Osteoblast (primary cell): ENCODE results near the gene PPP1R3G. TPM values are rescaled to one million over a fixed set of nuclear protein-coding genes. Genes with fewer than 3 reads are reported as not detected.
A peak's percentile ranks its signal among the peaks of the same experiment; 100 is the strongest.

Experiments
- DNase-seq: peaks from one replicate; pipeline ENCODE4 v3.0.0; 2011; ENCODE audit warnings: low spot score, mixed read lengths; ENCODE audit not compliant: insufficient read length; ENCODE audit errors: missing footprints
- H2AFZ ChIP-seq: 2 replicates; pipeline ENCODE4 v1.6.0; 2011; ENCODE audit warnings: mild to moderate bottlenecking, low read length
- H3K27ac ChIP-seq: 2 replicates; pipeline ENCODE4 v1.5.1; 2011; ENCODE audit warnings: mild to moderate bottlenecking, low read depth, low read length, moderate library complexity
- H3K27me3 ChIP-seq: 2 replicates; pipeline ENCODE4 v1.6.0; 2012; ENCODE audit warnings: mild to moderate bottlenecking, control low read depth, inconsistent platforms, low read length, moderate library complexity; ENCODE audit not compliant: insufficient read depth
- H3K36me3 ChIP-seq: 2 replicates; pipeline ENCODE4 v1.5.1; 2011; ENCODE audit warnings: mild to moderate bottlenecking, low read length, control low read depth, moderate library complexity; ENCODE audit not compliant: insufficient read depth
- H3K4me1 ChIP-seq: 2 replicates; pipeline ENCODE4 v1.5.1; 2011; ENCODE audit warnings: mild to moderate bottlenecking, low read length, control low read depth, moderate library complexity; ENCODE audit not compliant: insufficient read depth
- H3K4me2 ChIP-seq: 2 replicates; pipeline ENCODE4 v1.6.0; 2011; ENCODE audit warnings: mild to moderate bottlenecking, low read length; ENCODE audit not compliant: insufficient read depth
- H3K4me3 ChIP-seq: fragments of 200-600 bp; sonication (generic); 3 replicates; pipeline ENCODE4 v1.5.1; 2012; ENCODE audit warnings: mild to moderate bottlenecking, low read length, inconsistent platforms; ENCODE audit not compliant: insufficient read depth
- H3K79me2 ChIP-seq: 2 replicates; pipeline ENCODE4 v1.6.0; 2012; ENCODE audit warnings: mild to moderate bottlenecking, low read length, control low read depth, inconsistent platforms; ENCODE audit not compliant: insufficient read depth
- H3K9me3 ChIP-seq: 2 replicates; pipeline ENCODE4 v1.5.1; 2011; ENCODE audit warnings: low read depth, low read length, control low read depth
- H4K20me1 ChIP-seq: 2 replicates; pipeline ENCODE4 v1.6.0; 2012; ENCODE audit warnings: mild to moderate bottlenecking, low read length, control low read depth; ENCODE audit not compliant: insufficient read depth
- total RNA-seq: library from RNA; depleted of rRNA; stranded (reverse); fragments of >200 nt; gene quantifications from 2 replicates; pipeline ENCODE4 v1.2.3, GENCODE V29; 2012
- TF ChIP-seq, protein P1 (sequence below): IDR thresholded peaks from 2 replicates; pipeline ENCODE4 v1.5.1; 2011; ENCODE audit warnings: mild to moderate bottlenecking, low read depth, low read length, moderate library complexity; ENCODE audit errors: extremely low read depth

Gene PPP1R3G
- total RNA-seq, 1 donor, result 3.3 TPM

DNA sequence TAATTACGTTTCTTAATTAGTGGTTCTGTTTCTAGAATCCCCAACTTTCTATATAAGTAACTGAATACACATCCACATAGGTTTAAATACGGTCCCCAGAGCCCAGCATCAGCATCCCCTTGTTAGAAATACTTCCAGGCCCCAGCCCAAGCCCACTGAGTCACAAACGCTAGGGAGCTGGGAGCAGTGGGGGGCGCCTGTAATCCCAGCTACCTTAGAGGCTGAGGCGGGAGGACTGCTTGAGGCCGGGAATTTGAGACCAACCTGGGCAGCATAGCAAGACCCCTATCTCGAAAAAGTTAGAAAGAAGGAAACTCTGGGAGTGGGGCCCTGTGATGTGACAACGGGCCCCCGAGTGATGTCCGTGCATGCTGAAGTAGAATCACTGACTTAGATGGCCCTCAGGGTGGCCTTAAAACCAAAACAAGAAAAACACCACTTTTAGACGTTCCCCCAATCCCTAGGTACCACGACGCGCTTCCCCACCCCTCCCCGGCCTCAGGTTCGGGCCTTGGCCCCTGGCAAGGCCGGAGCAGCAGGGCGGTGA lies 1.3 kb upstream of the PPP1R3G start:
- Histone ChIP-seq H3K27me3 (peaks cover 11% of the 10 kb centered on the region), H3K79me2 (no peaks in the 10 kb centered on the region), H3K4me1 (peaks cover 21% of the 10 kb centered on the region), H3K4me3 (peak overlapping the region; percentile 74), H3K27ac (no peak overlapping the region), H4K20me1 (no peaks in the 10 kb centered on the region), H3K4me2 (peak overlapping the region; percentile 91), H3K9me3 (no peaks in the 10 kb centered on the region), H2AFZ (peak overlapping the region; percentile 26), H3K36me3 (no peaks in the 10 kb centered on the region)
- TF ChIP-seq, protein P1, sequence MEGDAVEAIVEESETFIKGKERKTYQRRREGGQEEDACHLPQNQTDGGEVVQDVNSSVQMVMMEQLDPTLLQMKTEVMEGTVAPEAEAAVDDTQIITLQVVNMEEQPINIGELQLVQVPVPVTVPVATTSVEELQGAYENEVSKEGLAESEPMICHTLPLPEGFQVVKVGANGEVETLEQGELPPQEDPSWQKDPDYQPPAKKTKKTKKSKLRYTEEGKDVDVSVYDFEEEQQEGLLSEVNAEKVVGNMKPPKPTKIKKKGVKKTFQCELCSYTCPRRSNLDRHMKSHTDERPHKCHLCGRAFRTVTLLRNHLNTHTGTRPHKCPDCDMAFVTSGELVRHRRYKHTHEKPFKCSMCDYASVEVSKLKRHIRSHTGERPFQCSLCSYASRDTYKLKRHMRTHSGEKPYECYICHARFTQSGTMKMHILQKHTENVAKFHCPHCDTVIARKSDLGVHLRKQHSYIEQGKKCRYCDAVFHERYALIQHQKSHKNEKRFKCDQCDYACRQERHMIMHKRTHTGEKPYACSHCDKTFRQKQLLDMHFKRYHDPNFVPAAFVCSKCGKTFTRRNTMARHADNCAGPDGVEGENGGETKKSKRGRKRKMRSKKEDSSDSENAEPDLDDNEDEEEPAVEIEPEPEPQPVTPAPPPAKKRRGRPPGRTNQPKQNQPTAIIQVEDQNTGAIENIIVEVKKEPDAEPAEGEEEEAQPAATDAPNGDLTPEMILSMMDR, result no peak
- DNase-seq, result no peak

DNA sequence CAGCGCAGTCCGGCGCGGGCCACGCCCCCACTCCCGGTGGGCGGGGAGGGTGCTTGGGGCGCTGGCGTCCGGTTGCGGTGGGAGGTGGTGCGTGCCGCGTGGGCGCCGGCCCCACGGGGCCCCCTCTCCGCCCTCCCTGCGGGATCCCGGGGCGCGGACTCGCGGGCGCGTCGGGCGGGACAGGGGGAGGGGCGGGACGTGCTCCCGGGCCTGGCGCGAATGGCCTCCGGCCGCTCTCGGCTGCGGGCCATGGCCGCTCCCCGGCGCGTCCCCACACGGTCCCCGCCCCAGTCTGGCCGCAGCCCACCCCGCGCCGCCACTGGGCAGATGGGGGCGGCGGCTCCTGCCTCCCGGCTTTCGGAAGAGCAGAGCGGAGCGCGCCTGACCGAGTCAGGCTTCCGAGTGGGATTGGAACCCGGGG lies 771 bp upstream of the PPP1R3G start:
- no peak overlapping the region for H3K27ac ChIP-seq
- TF ChIP-seq, protein P1, result no peak
- H3K4me1 ChIP-seq, result peaks cover 21% of the 10 kb centered on the region
- DNase-seq, result peak; percentile 90
- H3K9me3 ChIP-seq, result no peaks in the 10 kb centered on the region
- no peaks in the 10 kb centered on the region for H3K79me2 ChIP-seq
- H4K20me1 ChIP-seq, result no peaks in the 10 kb centered on the region
- no peaks in the 10 kb centered on the region for H3K36me3 ChIP-seq
- peak overlapping the region; percentile 86 for H2AFZ ChIP-seq
- peak overlapping the region; percentile 74 for H3K4me3 ChIP-seq
- peak overlapping the region; percentile 91 for H3K4me2 ChIP-seq
- peaks cover 11% of the 10 kb centered on the region for H3K27me3 ChIP-seq

DNA sequence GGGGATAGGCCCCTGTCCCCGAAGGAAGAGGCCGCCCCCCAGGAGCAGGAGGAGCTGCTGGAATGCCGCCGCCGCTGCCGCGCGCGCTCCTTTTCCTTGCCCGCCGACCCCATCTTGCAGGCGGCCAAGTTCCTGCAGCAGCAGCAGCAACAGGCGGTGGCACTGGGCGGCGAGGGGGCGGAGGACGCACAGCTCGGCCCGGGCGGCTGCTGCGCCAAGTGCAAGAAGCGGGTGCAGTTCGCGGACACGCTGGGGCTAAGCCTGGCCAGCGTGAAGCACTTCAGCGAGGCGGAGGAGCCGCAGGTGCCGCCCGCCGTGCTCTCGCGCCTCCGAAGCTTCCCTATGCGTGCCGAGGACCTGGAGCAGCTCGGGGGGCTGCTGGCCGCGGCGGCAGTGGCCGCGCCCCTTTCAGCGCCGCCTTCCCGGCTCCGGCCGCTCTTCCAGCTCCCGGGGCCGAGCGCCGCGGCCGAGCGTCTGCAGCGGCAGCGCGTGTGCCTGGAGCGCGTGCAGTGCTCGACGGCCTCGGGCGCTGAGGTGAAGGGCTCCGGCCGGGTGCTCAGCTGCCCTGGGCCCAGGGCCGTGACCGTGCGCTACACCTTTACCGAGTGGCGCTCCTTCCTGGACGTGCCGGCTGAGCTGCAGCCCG lies 630 bp downstream of the PPP1R3G start:
- Histone ChIP-seq H4K20me1 (no peaks in the 10 kb centered on the region), H3K27me3 (peaks cover 24% of the 10 kb centered on the region), H3K79me2 (no peaks in the 10 kb centered on the region), H3K9me3 (no peaks in the 10 kb centered on the region), H3K4me1 (peaks cover 21% of the 10 kb centered on the region), H3K27ac (no peak overlapping the region), H3K4me3 (peak overlapping the region; percentile 74), H3K36me3 (no peaks in the 10 kb centered on the region), H3K4me2 (peak overlapping the region; percentile 91), H2AFZ (peak overlapping the region; percentile 86)
- TF ChIP-seq, protein P1, result no peak
- DNase-seq, result peak; percentile 83

DNA sequence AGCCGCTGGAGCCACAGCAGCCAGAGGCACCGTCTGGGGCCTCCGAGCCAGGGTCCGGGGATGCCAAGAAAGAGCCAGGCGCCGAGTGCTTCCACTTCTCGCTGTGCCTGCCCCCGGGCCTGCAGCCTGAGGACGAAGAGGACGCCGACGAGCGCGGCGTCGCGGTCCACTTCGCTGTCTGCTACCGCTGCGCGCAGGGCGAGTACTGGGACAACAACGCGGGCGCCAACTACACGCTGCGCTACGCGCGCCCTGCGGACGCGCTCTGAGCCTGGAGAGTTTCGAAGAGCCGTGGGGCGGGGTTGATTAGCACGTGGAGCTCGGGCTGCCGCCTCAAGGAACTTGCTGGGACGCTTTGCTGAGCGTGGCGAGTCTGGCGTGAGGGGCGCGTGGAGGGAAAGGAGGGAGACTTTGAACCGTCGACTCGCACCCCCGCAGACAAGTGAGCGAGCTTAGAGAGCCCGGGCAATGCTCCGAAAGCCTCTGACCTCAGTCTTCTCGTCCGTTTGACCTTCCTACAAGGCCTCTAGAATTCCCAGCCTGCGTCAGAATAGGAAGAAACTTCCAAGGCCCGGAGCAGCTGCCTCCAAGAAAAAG lies 1.3 kb downstream of the PPP1R3G start:
- Histone ChIP-seq H3K9me3 (no peaks in the 10 kb centered on the region), H3K36me3 (no peaks in the 10 kb centered on the region), H3K4me2 (peak overlapping the region; percentile 91), H3K4me3 (peak overlapping the region; percentile 74), H3K79me2 (no peaks in the 10 kb centered on the region), H3K4me1 (peaks cover 21% of the 10 kb centered on the region), H4K20me1 (no peaks in the 10 kb centered on the region), H3K27ac (no peak overlapping the region), H3K27me3 (peaks cover 30% of the 10 kb centered on the region), H2AFZ (peak overlapping the region; percentile 64)
- TF ChIP-seq, protein P1, result no peak
- DNase-seq, result no peak
